Right lobe of liver (tissue), 4 donors: ENCODE data around the gene SCN3B.

Experiments
- POLR2A ChIP-seq: fragments of 450-650 bp; IDR thresholded peaks from one replicate; pipeline ENCODE4 v1.6.1; 2017; ENCODE audit warnings: antibody characterized with exemption, mild to moderate bottlenecking
- TF ChIP-seq, protein P1 (sequence below), 4 donors: fragments of 200-600 bp in 3 of 4; fragments of 450-650 bp in 1 of 4; IDR thresholded peaks; one replicate each; pipeline versions ENCODE4 v1.5.1 to v1.8.0; 2016 to 2022; ENCODE audit warnings: antibody characterized with exemption in 4 of 4, mild to moderate bottlenecking in 2 of 4
- donor health status: DM: no; HTN: no; CAD: no.
- donor health status: DM: no; HTN: no; CAD: no.
- donor health status: DM: no; HTN: yes; CAD: no.

GRCh38 chr11:123597859-123598258 lies 56.6 kb downstream of the SCN3B start:
- TF ChIP-seq, protein P1, sequence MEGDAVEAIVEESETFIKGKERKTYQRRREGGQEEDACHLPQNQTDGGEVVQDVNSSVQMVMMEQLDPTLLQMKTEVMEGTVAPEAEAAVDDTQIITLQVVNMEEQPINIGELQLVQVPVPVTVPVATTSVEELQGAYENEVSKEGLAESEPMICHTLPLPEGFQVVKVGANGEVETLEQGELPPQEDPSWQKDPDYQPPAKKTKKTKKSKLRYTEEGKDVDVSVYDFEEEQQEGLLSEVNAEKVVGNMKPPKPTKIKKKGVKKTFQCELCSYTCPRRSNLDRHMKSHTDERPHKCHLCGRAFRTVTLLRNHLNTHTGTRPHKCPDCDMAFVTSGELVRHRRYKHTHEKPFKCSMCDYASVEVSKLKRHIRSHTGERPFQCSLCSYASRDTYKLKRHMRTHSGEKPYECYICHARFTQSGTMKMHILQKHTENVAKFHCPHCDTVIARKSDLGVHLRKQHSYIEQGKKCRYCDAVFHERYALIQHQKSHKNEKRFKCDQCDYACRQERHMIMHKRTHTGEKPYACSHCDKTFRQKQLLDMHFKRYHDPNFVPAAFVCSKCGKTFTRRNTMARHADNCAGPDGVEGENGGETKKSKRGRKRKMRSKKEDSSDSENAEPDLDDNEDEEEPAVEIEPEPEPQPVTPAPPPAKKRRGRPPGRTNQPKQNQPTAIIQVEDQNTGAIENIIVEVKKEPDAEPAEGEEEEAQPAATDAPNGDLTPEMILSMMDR (IDR thresholded peaks at IDR 0.05), result no peak
- no peak for TF ChIP-seq POLR2A
